GM12864 (cell line): Measurements from ENCODE around the gene SZRD1.

Experiments used
- DNase-seq: peaks from one replicate; pipeline ENCODE4 v3.0.0-alpha.2; 2011; ENCODE audit warnings: low read depth
- H3K4me3 ChIP-seq: 2 replicates; pipeline ENCODE4 v1.5.1; 2011; ENCODE audit warnings: mild to moderate bottlenecking, low read depth, low read length, control low read depth
- TF ChIP-seq, protein P1 (sequence below): IDR thresholded peaks from 2 replicates; pipeline ENCODE4 v1.5.1; 2011; ENCODE audit warnings: low read depth, mild to moderate bottlenecking, moderate library complexity, low read length, control low read depth, inconsistent platforms; ENCODE audit errors: missing control alignments

The SZRD1 gene

DNA sequence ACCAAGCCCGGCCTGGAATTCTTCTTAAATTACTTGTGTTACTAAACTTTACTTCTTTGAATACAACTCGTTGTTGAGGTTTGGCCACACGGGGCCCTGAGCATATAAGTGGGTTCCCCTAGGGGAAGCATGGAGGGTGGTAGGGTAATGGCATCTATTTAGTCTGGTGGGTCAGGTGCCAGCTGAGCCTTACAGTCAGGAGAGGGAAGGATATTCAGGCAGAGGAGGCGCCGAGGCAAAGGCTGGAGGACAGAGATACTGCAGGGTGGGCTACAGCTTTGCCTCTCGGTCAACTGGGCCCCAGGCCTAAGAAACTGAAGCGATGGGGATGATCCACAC, 73.1 kb downstream of the SZRD1 start:
- H3K4me3 ChIP-seq = peak overlapping the region; percentile 99
- TF ChIP-seq, protein P1, sequence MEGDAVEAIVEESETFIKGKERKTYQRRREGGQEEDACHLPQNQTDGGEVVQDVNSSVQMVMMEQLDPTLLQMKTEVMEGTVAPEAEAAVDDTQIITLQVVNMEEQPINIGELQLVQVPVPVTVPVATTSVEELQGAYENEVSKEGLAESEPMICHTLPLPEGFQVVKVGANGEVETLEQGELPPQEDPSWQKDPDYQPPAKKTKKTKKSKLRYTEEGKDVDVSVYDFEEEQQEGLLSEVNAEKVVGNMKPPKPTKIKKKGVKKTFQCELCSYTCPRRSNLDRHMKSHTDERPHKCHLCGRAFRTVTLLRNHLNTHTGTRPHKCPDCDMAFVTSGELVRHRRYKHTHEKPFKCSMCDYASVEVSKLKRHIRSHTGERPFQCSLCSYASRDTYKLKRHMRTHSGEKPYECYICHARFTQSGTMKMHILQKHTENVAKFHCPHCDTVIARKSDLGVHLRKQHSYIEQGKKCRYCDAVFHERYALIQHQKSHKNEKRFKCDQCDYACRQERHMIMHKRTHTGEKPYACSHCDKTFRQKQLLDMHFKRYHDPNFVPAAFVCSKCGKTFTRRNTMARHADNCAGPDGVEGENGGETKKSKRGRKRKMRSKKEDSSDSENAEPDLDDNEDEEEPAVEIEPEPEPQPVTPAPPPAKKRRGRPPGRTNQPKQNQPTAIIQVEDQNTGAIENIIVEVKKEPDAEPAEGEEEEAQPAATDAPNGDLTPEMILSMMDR = no peak
- no peak for DNase-seq

DNA sequence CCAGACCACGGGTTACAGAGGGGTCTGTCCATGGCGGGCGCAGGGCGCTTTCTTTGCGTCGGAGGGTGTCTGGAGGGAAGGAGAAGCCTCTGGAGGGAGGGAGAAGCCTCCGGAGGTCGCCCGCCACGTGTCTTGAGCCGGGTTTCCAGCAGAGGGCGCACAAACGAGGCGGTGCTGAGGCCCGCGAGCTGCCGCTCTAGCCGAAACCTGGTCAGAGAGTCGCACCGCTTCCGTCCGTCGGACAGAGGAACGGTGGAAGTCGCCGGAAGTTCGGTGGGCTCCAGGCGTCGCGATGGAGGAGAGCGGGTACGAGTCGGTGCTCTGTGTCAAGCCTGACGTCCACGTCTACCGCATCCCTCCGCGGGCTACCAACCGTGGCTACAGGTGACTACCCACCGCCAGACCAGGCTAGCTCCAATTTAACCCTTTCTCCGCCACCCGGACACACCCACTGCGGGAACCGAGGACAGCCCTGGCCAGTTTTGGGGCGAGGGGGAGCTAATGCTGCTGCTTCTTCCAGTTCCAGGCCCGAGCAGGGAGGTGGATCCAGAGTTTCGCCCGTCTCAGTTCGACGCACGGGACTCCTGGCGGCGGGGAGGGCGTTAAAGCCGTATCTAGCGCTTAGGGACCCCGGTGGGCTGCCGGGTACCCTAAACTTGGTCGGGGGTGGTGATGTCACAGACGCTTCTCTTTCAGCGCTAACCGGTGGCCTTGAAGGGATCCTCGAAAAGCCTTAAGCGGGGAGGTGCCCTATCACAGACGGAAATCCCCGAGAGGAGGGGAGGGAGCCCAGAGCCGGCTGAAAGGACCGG, 73.6 kb downstream of the SZRD1 start, which contains the start of gene NECAP2:
NECAP2 (plus strand) TSS at position 255 of the 812 bp plus-strand sequence; CDS start at position 293, 38 bp downstream.
- TF ChIP-seq, protein P1 = peak; percentile 95

DNA sequence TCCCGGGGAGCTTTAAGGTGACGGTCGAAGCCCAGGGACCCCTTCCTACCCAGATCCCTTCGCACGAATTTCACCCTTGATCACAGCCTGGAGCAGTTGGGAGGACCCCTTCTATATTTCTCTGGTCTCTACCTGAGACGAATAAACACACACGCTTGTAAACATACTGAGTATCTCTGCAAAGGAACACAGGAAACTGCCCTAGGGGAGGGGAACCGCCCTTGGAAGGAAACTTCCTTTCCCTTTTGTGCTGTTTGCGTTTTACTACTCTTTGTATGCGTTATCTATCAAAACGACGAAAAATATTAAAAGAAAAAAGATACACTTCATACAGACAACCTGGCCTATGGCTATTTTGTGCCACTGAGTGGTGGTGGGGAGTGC, 74.2 kb downstream of the SZRD1 start:
- peak overlapping the region; percentile 99 for H3K4me3 ChIP-seq
- TF ChIP-seq, protein P1 = no peak
- DNase-seq = no peak

More for the DNA sequence above, 73.6 kb downstream of the SZRD1 start, which contains the start of gene NECAP2:
- H3K4me3 ChIP-seq = peak within 1 kb of the TSS; percentile 99
- peak; percentile 80 for DNase-seq

DNA sequence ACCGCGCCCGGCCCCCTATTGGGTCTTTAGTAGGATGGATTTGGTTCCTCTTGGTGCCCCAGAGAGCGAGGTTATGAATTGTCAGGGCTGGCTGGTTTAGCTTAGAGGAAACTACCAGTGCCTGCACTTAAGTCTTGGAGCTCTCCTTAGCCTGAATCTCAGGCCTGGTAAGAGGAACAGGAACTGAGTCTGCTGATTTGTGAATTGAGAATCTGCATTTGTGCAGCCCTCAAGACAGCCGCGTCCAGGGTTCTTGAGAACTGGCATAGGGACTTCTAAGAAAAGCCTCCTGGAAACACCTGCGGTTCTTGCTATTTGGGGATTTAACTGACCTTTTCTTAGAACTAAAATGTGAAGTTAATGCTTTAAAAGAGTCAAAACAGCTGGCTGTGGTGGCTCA, 75.2 kb downstream of the SZRD1 start:
- peak overlapping the region; percentile 99; the same call in 1 of the 2 replicates for H3K4me3 ChIP-seq
- TF ChIP-seq, protein P1 = no peak
- DNase-seq = no peak

DNA sequence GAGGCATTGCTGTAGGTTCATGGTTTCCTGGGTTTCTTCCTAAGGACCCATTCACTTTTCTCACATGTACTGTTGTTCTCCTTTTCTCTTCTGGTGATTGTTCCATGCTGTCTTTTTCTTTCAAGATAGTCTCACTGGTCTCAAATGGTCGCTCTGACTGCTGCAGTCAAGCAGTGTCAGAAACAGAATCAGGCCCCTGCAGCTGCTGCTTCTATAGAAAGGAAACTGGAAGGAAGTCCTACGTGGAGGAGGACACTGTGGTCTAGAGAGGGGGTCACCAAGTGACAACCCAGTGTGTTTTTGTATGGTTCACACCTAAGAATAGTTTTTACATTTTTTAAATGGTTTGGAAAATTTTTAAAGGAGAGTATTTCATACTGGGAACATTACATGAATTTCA, 75.9 kb downstream of the SZRD1 start:
- TF ChIP-seq, protein P1 = no peak
- peak overlapping the region; percentile 99; the same call in 1 of the 2 replicates for H3K4me3 ChIP-seq
- DNase-seq = no peak

DNA sequence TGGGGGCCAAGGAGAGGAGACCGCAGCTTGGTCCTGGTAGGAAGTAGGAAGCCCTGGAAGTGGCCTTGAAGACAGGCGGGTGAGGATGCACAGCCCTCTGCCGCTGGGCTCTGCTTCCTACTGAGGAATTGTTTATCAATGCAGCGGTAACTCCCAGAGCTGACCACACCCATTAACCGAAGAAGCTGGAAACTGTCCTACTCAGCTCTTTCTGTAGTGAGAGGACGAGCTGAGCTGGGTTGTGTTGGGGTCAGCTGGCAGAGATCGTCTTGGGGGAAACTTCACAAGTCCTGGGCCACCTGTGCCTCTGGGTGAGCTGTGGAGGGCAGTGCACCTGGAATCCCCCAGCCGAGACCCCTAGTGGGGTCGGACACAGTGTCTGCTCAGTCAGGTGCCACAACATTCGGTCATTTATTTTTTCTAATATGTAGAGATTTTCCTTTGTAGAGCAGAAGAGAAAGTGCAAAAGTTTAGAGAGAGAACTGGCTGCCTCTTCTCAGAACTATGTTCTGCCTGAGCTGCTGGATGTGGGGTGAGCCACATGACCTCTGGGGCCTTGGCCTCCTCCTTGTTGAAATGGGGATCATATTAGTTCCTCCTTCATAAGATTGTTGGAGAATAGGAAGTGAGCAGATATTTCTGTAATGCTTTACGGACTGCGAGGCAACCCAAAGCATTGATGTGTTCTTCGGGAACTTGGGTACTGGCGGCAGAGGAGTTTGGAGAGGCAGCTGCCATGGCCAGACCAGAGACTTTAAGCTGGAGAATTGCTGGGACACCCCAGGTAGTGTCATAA, 77.1 kb downstream of the SZRD1 start:
- no peak for DNase-seq
- TF ChIP-seq, protein P1 = no peak

More for the DNA sequence above, 77.1 kb downstream of the SZRD1 start:
- no peak overlapping the region for H3K4me3 ChIP-seq
